Heart left ventricle (tissue), 13 donors: Measurements from ENCODE around the gene SSX1.
"Not testable (repeated sequence)": the region's sequence is repeated elsewhere in the genome, so short reads cannot be mapped to it uniquely, and the experiment has no call there.

Experiments used
- POLR2A ChIP-seq, 2 donors: fragments of 450-650 bp; IDR thresholded peaks; one replicate each; pipeline ENCODE4 v1.6.1; 2017; ENCODE audit warnings: antibody characterized with exemption in 2 of 2, mild to moderate bottlenecking in 2 of 2, moderate library complexity in 2 of 2
- TF ChIP-seq, protein P1 (sequence below), 12 donors: fragments of 200-600 bp; sonication (generic) in 4 of 12; IDR thresholded peaks; one replicate each; pipeline versions ENCODE4 v1.5.0 to v1.8.0; 2018 to 2022; ENCODE audit warnings: antibody characterized with exemption in 12 of 12, mild to moderate bottlenecking in 5 of 12
- donor health status: ischemic (EF 13 %, LVEDD 7.1; RV severe dilation, severe dysfunction).
- donor health status: DM: no; HTN: yes; CAD: no.
- donor health status: DM: no; HTN: no; CAD: no.
- donor health status: ischemic (EF 25% LVEDD 6.9; RV normal size, moderate dysfunction).
- donor health status: ischemic (EF 25% LVEDD 5.7; RV mildly dilated, moderate dysfunction).
- donor health status: ischemic (EF 35%, LVEDD 5.7; RV mildly dilated, moderate dysfunction).
- donor health status: nonischemic (EF 11% LVEDD 7.7; RV severe dilation, severe dysfunction).
- donor health status: DM: yes; HTN: yes; CAD: no.
- donor health status: PGD.
- donor health status: ischemic (EF 29% LVEDD 5.4; RV normal size, mild dysfunction).
- donor health status: nonischemic (EF 23%, LVEDD 6.1; RV moderate dilation, normal function).

DNA sequence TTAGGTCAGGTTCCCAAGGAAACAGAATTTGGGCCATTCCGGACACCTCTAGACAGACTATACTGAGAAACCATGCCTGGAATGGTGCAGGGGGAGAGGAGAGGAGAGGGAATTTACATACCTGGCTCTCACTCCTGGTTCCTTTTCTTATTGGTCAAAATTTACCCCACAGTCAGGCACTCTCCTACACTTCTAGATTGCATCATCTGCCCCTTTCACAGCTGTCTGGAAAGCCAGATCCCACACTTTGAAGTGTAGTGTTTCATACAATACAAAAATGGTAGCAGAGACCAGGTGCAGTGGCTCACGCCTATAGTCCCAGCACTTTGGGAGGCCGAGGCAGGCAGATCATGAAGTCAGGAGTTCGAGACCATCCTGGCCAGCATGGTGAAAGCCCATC is 31.0 kb upstream of the SSX1 start:
- TF ChIP-seq, protein P1, sequence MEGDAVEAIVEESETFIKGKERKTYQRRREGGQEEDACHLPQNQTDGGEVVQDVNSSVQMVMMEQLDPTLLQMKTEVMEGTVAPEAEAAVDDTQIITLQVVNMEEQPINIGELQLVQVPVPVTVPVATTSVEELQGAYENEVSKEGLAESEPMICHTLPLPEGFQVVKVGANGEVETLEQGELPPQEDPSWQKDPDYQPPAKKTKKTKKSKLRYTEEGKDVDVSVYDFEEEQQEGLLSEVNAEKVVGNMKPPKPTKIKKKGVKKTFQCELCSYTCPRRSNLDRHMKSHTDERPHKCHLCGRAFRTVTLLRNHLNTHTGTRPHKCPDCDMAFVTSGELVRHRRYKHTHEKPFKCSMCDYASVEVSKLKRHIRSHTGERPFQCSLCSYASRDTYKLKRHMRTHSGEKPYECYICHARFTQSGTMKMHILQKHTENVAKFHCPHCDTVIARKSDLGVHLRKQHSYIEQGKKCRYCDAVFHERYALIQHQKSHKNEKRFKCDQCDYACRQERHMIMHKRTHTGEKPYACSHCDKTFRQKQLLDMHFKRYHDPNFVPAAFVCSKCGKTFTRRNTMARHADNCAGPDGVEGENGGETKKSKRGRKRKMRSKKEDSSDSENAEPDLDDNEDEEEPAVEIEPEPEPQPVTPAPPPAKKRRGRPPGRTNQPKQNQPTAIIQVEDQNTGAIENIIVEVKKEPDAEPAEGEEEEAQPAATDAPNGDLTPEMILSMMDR (IDR thresholded peaks at IDR 0.05) = not testable (repeated sequence)
- not testable (repeated sequence) for TF ChIP-seq POLR2A (IDR thresholded peaks at IDR 0.05)
